H9 (cell line): ENCODE data around the gene PTCH1. TPM values are rescaled to one million over a fixed set of nuclear protein-coding genes. Genes with fewer than 3 reads are reported as not detected.

Experiments used
- DNase-seq: peaks from one replicate; pipeline ENCODE4 v3.0.0-alpha.2; 2017
- H2AFZ ChIP-seq: one replicate; pipeline ENCODE4 v1.6.1; 2013; ENCODE audit warnings: mild to moderate bottlenecking, low read length, control low read depth, moderate library complexity
- H2AK5ac ChIP-seq: 2 replicates; pipeline ENCODE4 v1.6.1; 2013; ENCODE audit warnings: low read length, control low read depth, mixed read lengths; ENCODE audit not compliant: insufficient read length
- H2BK120ac ChIP-seq: one replicate; pipeline ENCODE4 v1.6.1; 2013; ENCODE audit warnings: low read depth, mild to moderate bottlenecking, low read length, control low read depth, inconsistent platforms; ENCODE audit not compliant: poor library complexity, severe bottlenecking
- H2BK12ac ChIP-seq: 2 replicates; pipeline ENCODE4 v1.6.1; 2013; ENCODE audit warnings: low read length, control low read depth, mixed read lengths, low read depth; ENCODE audit not compliant: insufficient read length
- H2BK15ac ChIP-seq: 2 replicates; pipeline ENCODE4 v1.6.1; 2013; ENCODE audit warnings: low read depth, low read length, control low read depth
- H2BK20ac ChIP-seq: one replicate; pipeline ENCODE4 v1.6.1; 2013; ENCODE audit warnings: low read depth, mild to moderate bottlenecking, low read length, control low read depth, inconsistent platforms; ENCODE audit not compliant: poor library complexity, severe bottlenecking
- H2BK5ac ChIP-seq: 2 replicates; pipeline ENCODE4 v1.6.1; 2013; ENCODE audit warnings: low read length, control low read depth, mixed read lengths; ENCODE audit not compliant: insufficient read length
- H3K14ac ChIP-seq: 2 replicates; pipeline ENCODE4 v1.6.1; 2013; ENCODE audit warnings: low read length, control low read depth; ENCODE audit not compliant: insufficient read depth
- H3K18ac ChIP-seq: 2 replicates; pipeline ENCODE4 v1.6.1; 2013; ENCODE audit warnings: low read depth, mild to moderate bottlenecking, mixed read lengths, low read length, control low read depth; ENCODE audit not compliant: insufficient read length
- H3K23ac ChIP-seq: 2 replicates; pipeline ENCODE4 v1.6.1; 2013; ENCODE audit warnings: low read length, control low read depth, mixed read lengths, low read depth; ENCODE audit not compliant: insufficient read length
- H3K23me2 ChIP-seq: 2 replicates; pipeline ENCODE4 v1.6.1; 2013; ENCODE audit warnings: low read depth, mild to moderate bottlenecking, mixed read lengths, low read length, control low read depth; ENCODE audit not compliant: insufficient read length, poor library complexity, severe bottlenecking
- H3K27ac ChIP-seq: 2 replicates; pipeline ENCODE4 v1.5.1; 2013; ENCODE audit warnings: low read length, control low read depth, mixed read lengths, low read depth; ENCODE audit not compliant: insufficient read length
- H3K27me3 ChIP-seq: 2 replicates; pipeline ENCODE4 v1.6.1; 2013; ENCODE audit warnings: low read length, control low read depth, inconsistent platforms; ENCODE audit not compliant: insufficient read depth
- H3K4ac ChIP-seq: 2 replicates; pipeline ENCODE4 v1.6.1; 2013; ENCODE audit warnings: low read depth, mild to moderate bottlenecking, control low read depth, inconsistent platforms, low read length, moderate library complexity
- H3K4me1 ChIP-seq: 2 replicates; pipeline ENCODE4 v1.6.1; 2013; ENCODE audit warnings: low read length, control low read depth, inconsistent platforms; ENCODE audit not compliant: insufficient read depth
- H3K4me2 ChIP-seq: 2 replicates; pipeline ENCODE4 v1.6.1; 2013; ENCODE audit warnings: low read length, control low read depth, mixed read lengths; ENCODE audit not compliant: insufficient read length, insufficient read depth
- H3K56ac ChIP-seq: 2 replicates; pipeline ENCODE4 v1.6.1; 2013; ENCODE audit warnings: low read depth, mild to moderate bottlenecking, mixed read lengths, low read length, control low read depth; ENCODE audit not compliant: insufficient read length
- H3K79me1 ChIP-seq: 2 replicates; pipeline ENCODE4 v1.6.1; 2013; ENCODE audit warnings: low read depth, mild to moderate bottlenecking, moderate library complexity, low read length, control low read depth, inconsistent platforms; ENCODE audit not compliant: insufficient read depth, poor library complexity, severe bottlenecking
- H3K79me2 ChIP-seq: 2 replicates; pipeline ENCODE4 v1.6.1; 2013; ENCODE audit warnings: low read length, control low read depth, inconsistent platforms; ENCODE audit not compliant: insufficient read depth
- H3K9ac ChIP-seq: 2 replicates; pipeline ENCODE4 v1.6.1; 2013; ENCODE audit warnings: low read length, control low read depth, mixed read lengths; ENCODE audit not compliant: insufficient read length; ENCODE audit errors: extremely low read depth
- H3K9me3 ChIP-seq: one replicate; pipeline ENCODE4 v1.6.1; 2013; ENCODE audit warnings: low read depth, low read length, inconsistent platforms; ENCODE audit not compliant: control insufficient read depth
- H3T11ph ChIP-seq: one replicate; pipeline ENCODE4 v1.6.1; 2013; ENCODE audit warnings: mild to moderate bottlenecking, low read length, control low read depth, inconsistent platforms
- H4K20me1 ChIP-seq: one replicate; pipeline ENCODE4 v1.6.1; 2013; ENCODE audit not compliant: control insufficient read depth, insufficient read length, insufficient read depth
- H4K5ac ChIP-seq: 2 replicates; pipeline ENCODE4 v1.6.1; 2013; ENCODE audit warnings: low read depth, mild to moderate bottlenecking, mixed read lengths, low read length, control low read depth; ENCODE audit not compliant: insufficient read length
- H4K8ac ChIP-seq: replicated peaks from 2 replicates; pipeline ENCODE4 v1.6.1; 2013; ENCODE audit warnings: low read length, control low read depth, mixed read lengths, low read depth; ENCODE audit not compliant: insufficient read length
- H4K91ac ChIP-seq: 2 replicates; pipeline ENCODE4 v1.6.1; 2013; ENCODE audit warnings: low read depth, mild to moderate bottlenecking, moderate library complexity, mixed read lengths, low read length, control low read depth; ENCODE audit not compliant: insufficient read length
- H3K27ac Mint-ChIP-seq, 3 experiments: 2 replicates in 2 of 3; 3 replicates in 1 of 3; pipeline ENCODE4 v1.8.0; 2020 to 2021; ENCODE audit warnings: mixed read lengths in 3 of 3, mild to moderate bottlenecking in 1 of 3, moderate library complexity in 1 of 3
- H3K27me3 Mint-ChIP-seq: 2 replicates; pipeline ENCODE4 v1.8.0; 2021; ENCODE audit warnings: low read depth, mild to moderate bottlenecking, moderate library complexity, mixed read lengths
- H3K36me3 Mint-ChIP-seq, 3 experiments: 2 replicates in 2 of 3; 3 replicates in 1 of 3; pipeline ENCODE4 v1.8.0; 2020 to 2021; ENCODE audit warnings: low read depth in 3 of 3, mixed read lengths in 3 of 3; ENCODE audit not compliant: insufficient read depth in 1 of 3
- H3K4me1 Mint-ChIP-seq, 2 experiments: 2 replicates each; pipeline ENCODE4 v1.8.0; 2020; ENCODE audit warnings: mixed read lengths in 2 of 2
- H3K4me3 Mint-ChIP-seq, 2 experiments: 2 replicates in 1 of 2; 3 replicates in 1 of 2; pipeline ENCODE4 v1.8.0; 2020 to 2021; ENCODE audit warnings: mild to moderate bottlenecking in 2 of 2, mixed read lengths in 2 of 2, moderate library complexity in 1 of 2
- H3K9me3 Mint-ChIP-seq, 2 experiments: 2 replicates in 1 of 2; 3 replicates in 1 of 2; pipeline ENCODE4 v1.8.0; 2020; ENCODE audit warnings: mild to moderate bottlenecking in 2 of 2, mixed read lengths in 2 of 2, moderate library complexity in 1 of 2
- WGBS: extraction: QIAGEN DNeasy Blood & Tissue Kit; methylation state at CpG from one replicate; pipeline ENCODE4 v1.1.7; 2013; ENCODE audit warnings: missing lambda C conversion rate, low lambda C conversion rate, mixed read lengths; ENCODE audit not compliant: insufficient read length; ENCODE audit errors: extremely low coverage; 5-methylcytosine and 5-hydroxymethylcytosine counted together
- total RNA-seq: library from RNA; stranded (reverse); gene quantifications from 2 replicates; pipeline ENCODE4 v1.2.1, GENCODE V29; 2021
- TF ChIP-seq, protein P1 (sequence below): fragments of 200-600 bp; sonication (generic); conservative IDR thresholded peaks from 3 replicates; pipeline ENCODE4 v1.8.0; 2021; ENCODE audit warnings: antibody characterized with exemption, mild to moderate bottlenecking

PTCH1 gene
- total RNA-seq, 1 experiment from 2014 or later = 9.1 TPM

DNA sequence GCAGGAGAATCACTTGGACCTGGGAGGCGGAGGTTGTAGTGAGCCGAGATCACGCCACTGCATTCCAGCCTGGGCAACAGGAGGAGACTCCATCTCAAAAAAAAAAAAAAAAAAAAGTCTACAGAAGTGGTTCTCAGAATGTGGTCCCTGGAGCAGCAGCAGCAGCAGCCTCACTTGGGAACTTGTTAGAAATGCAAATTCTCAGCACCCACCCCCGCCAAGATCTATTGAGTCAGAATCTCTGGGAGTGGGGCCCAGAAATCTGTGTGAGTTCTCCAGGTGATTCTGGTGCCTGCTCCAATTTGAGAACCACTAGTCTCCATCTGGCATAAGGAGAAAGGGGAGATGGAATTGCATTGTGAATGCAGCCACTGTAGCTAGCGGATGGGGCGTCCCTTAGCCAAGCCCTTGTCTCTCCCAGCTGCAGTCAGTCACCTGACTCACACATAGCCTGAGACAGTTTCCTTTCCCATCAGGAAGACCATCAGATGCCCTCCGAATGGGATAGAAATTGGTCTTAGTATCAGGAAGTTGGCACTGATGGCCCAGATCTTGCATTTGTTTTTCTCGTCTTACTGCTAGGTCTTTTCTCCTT, 12.2 kb upstream of the PTCH1 start:
- Mint-ChIP-seq H3K4me3 (no peak overlapping the region), H3K9me3 (no peaks in the 10 kb centered on the region; a peak in 1 of 5 replicates)

More for the DNA sequence above, 12.2 kb upstream of the PTCH1 start:
- H2BK5ac ChIP-seq = no peak overlapping the region
- no peak overlapping the region for H4K5ac ChIP-seq
- no peak overlapping the region for H3K18ac ChIP-seq
- H3T11ph ChIP-seq = no peak overlapping the region
- H3K23me2 ChIP-seq = no peaks in the 10 kb centered on the region
- H3K4me1 ChIP-seq = no peaks in the 10 kb centered on the region
- H2BK20ac ChIP-seq = no peak overlapping the region
- no peaks in the 10 kb centered on the region for H3K79me1 ChIP-seq
- H2AFZ ChIP-seq = no peak overlapping the region
- Mint-ChIP-seq H3K4me1 (peaks cover 11 to 16% of the 10 kb centered on the region in 2 experiments), H3K36me3 (0 out of 7 replicates have a peak, but pooled peaks cover 0 to 3% (median 0%) of the 10 kb centered on the region in 3 experiments), H3K27me3 (peaks cover 69% of the 10 kb centered on the region), H3K27ac (no peak overlapping the region)
- no peak overlapping the region for H2BK12ac ChIP-seq
- H3K27ac ChIP-seq = no peak overlapping the region
- H3K9me3 ChIP-seq = no peaks in the 10 kb centered on the region
- no peak overlapping the region for H3K23ac ChIP-seq
- H4K20me1 ChIP-seq = no peaks in the 10 kb centered on the region
- H3K4ac ChIP-seq = no peak overlapping the region
- no peak overlapping the region for H3K14ac ChIP-seq
- H2BK15ac ChIP-seq = no peak overlapping the region
- H2BK120ac ChIP-seq = no peak overlapping the region
- DNase-seq = no peak
- H4K91ac ChIP-seq = no peak overlapping the region
- H3K9ac ChIP-seq = no peak overlapping the region
- H3K4me2 ChIP-seq = no peak overlapping the region
- no peak overlapping the region for H4K8ac ChIP-seq
- H3K79me2 ChIP-seq = no peaks in the 10 kb centered on the region
- WGBS = no CpG with 5 or more reads among the region's 8 CpGs
- H3K56ac ChIP-seq = no peak overlapping the region
- H2AK5ac ChIP-seq = no peak overlapping the region
- TF ChIP-seq, protein P1, sequence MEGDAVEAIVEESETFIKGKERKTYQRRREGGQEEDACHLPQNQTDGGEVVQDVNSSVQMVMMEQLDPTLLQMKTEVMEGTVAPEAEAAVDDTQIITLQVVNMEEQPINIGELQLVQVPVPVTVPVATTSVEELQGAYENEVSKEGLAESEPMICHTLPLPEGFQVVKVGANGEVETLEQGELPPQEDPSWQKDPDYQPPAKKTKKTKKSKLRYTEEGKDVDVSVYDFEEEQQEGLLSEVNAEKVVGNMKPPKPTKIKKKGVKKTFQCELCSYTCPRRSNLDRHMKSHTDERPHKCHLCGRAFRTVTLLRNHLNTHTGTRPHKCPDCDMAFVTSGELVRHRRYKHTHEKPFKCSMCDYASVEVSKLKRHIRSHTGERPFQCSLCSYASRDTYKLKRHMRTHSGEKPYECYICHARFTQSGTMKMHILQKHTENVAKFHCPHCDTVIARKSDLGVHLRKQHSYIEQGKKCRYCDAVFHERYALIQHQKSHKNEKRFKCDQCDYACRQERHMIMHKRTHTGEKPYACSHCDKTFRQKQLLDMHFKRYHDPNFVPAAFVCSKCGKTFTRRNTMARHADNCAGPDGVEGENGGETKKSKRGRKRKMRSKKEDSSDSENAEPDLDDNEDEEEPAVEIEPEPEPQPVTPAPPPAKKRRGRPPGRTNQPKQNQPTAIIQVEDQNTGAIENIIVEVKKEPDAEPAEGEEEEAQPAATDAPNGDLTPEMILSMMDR = no peak
- H3K27me3 ChIP-seq = no peaks in the 10 kb centered on the region
